CD4-positive, alpha-beta T cell treated with Interleukin-12 subunit alpha and Interleukin-12 subunit beta, for 1 hour (primary cell): ENCODE data around the gene FAM9C.
"Not testable (repeated sequence)": the region's sequence is repeated elsewhere in the genome, so short reads cannot be mapped to it uniquely, and the experiment has no call there.

ENCODE experiments used
- DNase-seq: peaks from one replicate; pipeline ENCODE4 v3.0.0-alpha.2; 2020

Gene FAM9C

GRCh38 chrX:13029887-13030771 is 14.3 kb downstream of the FAM9C start:
- peak; percentile 35 for DNase-seq

GRCh38 chrX:13029637-13029886 is 14.9 kb downstream of the FAM9C start:
- no peak for DNase-seq

GRCh38 chrX:13028871-13029636 is 15.4 kb downstream of the FAM9C start:
- no peak for DNase-seq

- no peak for DNase-seq
These were observed 17.4 kb downstream of the FAM9C start for GRCh38 chrX:13026877-13027652.

GRCh38 chrX:13024986-13025385 is 19.4 kb downstream of the FAM9C start:
- DNase-seq = no peak

GRCh38 chrX:13023979-13024378 is 20.4 kb downstream of the FAM9C start:
- DNase-seq = no peak

- no peak for DNase-seq
These were observed 20.9 kb downstream of the FAM9C start for GRCh38 chrX:13023567-13023966.

GRCh38 chrX:13022926-13023325 is 21.5 kb downstream of the FAM9C start:
- no peak for DNase-seq

- not testable (repeated sequence) for DNase-seq
These were observed 27.7 kb downstream of the FAM9C start for GRCh38 chrX:13016731-13017130.

GRCh38 chrX:13015536-13016236 is 28.7 kb downstream of the FAM9C start:
- no peak for DNase-seq

GRCh38 chrX:13014111-13015096 is 30.0 kb downstream of the FAM9C start:
- no peak for DNase-seq

GRCh38 chrX:13013363-13014110 is 30.9 kb downstream of the FAM9C start:
- peak; percentile 37 for DNase-seq

- no peak for DNase-seq
These were observed 33.9 kb downstream of the FAM9C start for GRCh38 chrX:13010546-13010945.

GRCh38 chrX:13009844-13010243 is 34.6 kb downstream of the FAM9C start:
- no peak for DNase-seq

- no peak for DNase-seq
These were observed 35.1 kb downstream of the FAM9C start for GRCh38 chrX:13009273-13009672.

- no peak for DNase-seq
These were observed 35.6 kb downstream of the FAM9C start for GRCh38 chrX:13008851-13009250.

GRCh38 chrX:13008189-13008533 is 36.3 kb downstream of the FAM9C start:
- DNase-seq = no peak

- no peak for DNase-seq
These were observed 36.8 kb downstream of the FAM9C start for GRCh38 chrX:13007519-13008188.

GRCh38 chrX:13005661-13006473 is 38.6 kb downstream of the FAM9C start:
- DNase-seq = no peak
